B cell (primary cell): Measurements from ENCODE around the gene CDC42BPA. TPM values are rescaled to one million over a fixed set of nuclear protein-coding genes. Genes with fewer than 3 reads are reported as not detected.

Experiments used
- ATAC-seq: fragments of 200-7000 bp; cut with Tn5 transposase; one replicate; pipeline ENCODE4 v1.10.0; 2021; ENCODE audit warnings: low read depth, mild to moderate bottlenecking, moderate number of reproducible peaks, moderate library complexity
- CTCF ChIA-PET: fragments of 350-600 bp; sonication (Branson Sonifier 250); formaldehyde crosslinking; loops from one replicate; lab custom pipeline; 2021; ENCODE audit warnings: antibody characterized with exemption, inconsistent platforms; lab: Charles Lee
- POLR2A ChIA-PET: fragments of 350-600 bp; sonication (Branson Sonifier 250); formaldehyde crosslinking; loops from one replicate; lab custom pipeline; 2021; ENCODE audit warnings: antibody characterized with exemption; lab: Charles Lee
- DNase-seq: peaks from one replicate; pipeline ENCODE4 v3.0.0; 2013
- H2AFZ ChIP-seq: 2 replicates; pipeline ENCODE4 v1.6.1; 2012; ENCODE audit warnings: mild to moderate bottlenecking, low read depth, low read length; ENCODE audit not compliant: insufficient read depth, poor library complexity, severe bottlenecking
- H3K27ac ChIP-seq, 2 donors: 1 replicate in 1 of 2; 2 replicates in 1 of 2; pipeline ENCODE4 v1.5.1; 2012 to 2013; ENCODE audit warnings: low read length in 2 of 2, mild to moderate bottlenecking in 2 of 2, moderate library complexity in 1 of 2
- H3K27me3 ChIP-seq, 4 experiments: fragments of 200-600 bp in 1 of 4; sonication (generic) in 1 of 4; replicated peaks in 1 of 4; 1 replicate in 2 of 4; 2 replicates in 2 of 4; pipeline versions ENCODE4 v1.6.1 to v1.7.0; 2013 to 2016; ENCODE audit warnings: low read length in 3 of 4, mild to moderate bottlenecking in 2 of 4, mixed read lengths in 1 of 4, moderate library complexity in 1 of 4; ENCODE audit not compliant: insufficient read depth in 4 of 4, control insufficient read depth in 3 of 4; ENCODE audit errors: control extremely low read depth in 1 of 4
- H3K36me3 ChIP-seq, 2 experiments: replicated peaks in 1 of 2; 1 replicate in 1 of 2; 2 replicates in 1 of 2; pipeline versions ENCODE4 v1.6.1 to v1.7.1; 2013; ENCODE audit warnings: low read length in 1 of 2; ENCODE audit not compliant: insufficient read depth in 2 of 2, control insufficient read depth in 1 of 2; ENCODE audit errors: control extremely low read depth in 1 of 2, extremely low read depth in 1 of 2
- H3K4me1 ChIP-seq, 2 donors: fragments of 200-600 bp in 1 of 2; sonication (generic) in 1 of 2; 1 replicate in 1 of 2; 2 replicates in 1 of 2; pipeline versions ENCODE4 v1.5.1 to v1.6.1; 2013 to 2017; ENCODE audit warnings: low read length in 2 of 2; ENCODE audit not compliant: control insufficient read depth in 2 of 2, insufficient read depth in 2 of 2
- H3K4me2 ChIP-seq: replicated peaks from 2 replicates; pipeline ENCODE3; 2012; ENCODE audit warnings: mild to moderate bottlenecking, low read depth, low read length; ENCODE audit not compliant: poor library complexity, severe bottlenecking
- H3K4me3 ChIP-seq, 5 experiments: fragments of 200-600 bp in 1 of 5; sonication (generic) in 1 of 5; 1 replicate in 3 of 5; 2 replicates in 2 of 5; pipeline versions ENCODE4 v1.5.1 to v1.7.0; 2011 to 2016; ENCODE audit warnings: low read length in 4 of 5, mild to moderate bottlenecking in 4 of 5, low read depth in 2 of 5, control low read depth in 1 of 5, moderate library complexity in 1 of 5; ENCODE audit not compliant: insufficient read depth in 1 of 5; ENCODE audit errors: control extremely low read depth in 1 of 5, extremely low read depth in 1 of 5
- H3K79me2 ChIP-seq: fragments of 200-600 bp; sonication (generic); one replicate; pipeline ENCODE4 v1.6.0; 2016; ENCODE audit warnings: low read length; ENCODE audit not compliant: control insufficient read depth, insufficient read depth
- H3K9ac ChIP-seq: fragments of 200-600 bp; sonication (generic); 2 replicates; pipeline ENCODE4 v1.6.1; 2017; ENCODE audit warnings: mild to moderate bottlenecking, low read length, moderate library complexity
- H3K9me3 ChIP-seq, 3 donors: one replicate each; pipeline versions ENCODE4 v1.6.1 to v1.7.1; 2013; ENCODE audit warnings: low read length in 2 of 3; ENCODE audit not compliant: control insufficient read depth in 2 of 3, insufficient read depth in 1 of 3; ENCODE audit errors: control extremely low read depth in 1 of 3
- H4K20me1 ChIP-seq: 2 replicates; pipeline ENCODE4 v1.6.0; 2012; ENCODE audit warnings: mild to moderate bottlenecking, low read length; ENCODE audit not compliant: insufficient read depth, control insufficient read depth, poor library complexity, severe bottlenecking
- H3K27ac Mint-ChIP-seq: one replicate; pipeline ENCODE4 v1.8.0; 2021; ENCODE audit warnings: mixed read lengths
- H3K27me3 Mint-ChIP-seq: one replicate; pipeline ENCODE4 v1.8.0; 2021; ENCODE audit warnings: mixed read lengths
- H3K4me1 Mint-ChIP-seq: one replicate; pipeline ENCODE4 v1.8.0; 2021; ENCODE audit warnings: mixed read lengths
- H3K4me3 Mint-ChIP-seq: one replicate; pipeline ENCODE4 v1.8.0; 2021; ENCODE audit warnings: mixed read lengths
- H3K9me3 Mint-ChIP-seq: one replicate; pipeline ENCODE4 v1.8.0; 2022; ENCODE audit warnings: mixed read lengths; ENCODE audit not compliant: insufficient read depth
- CTCF ChIP-seq: fragments of 200-600 bp; IDR thresholded peaks from one replicate; pipeline ENCODE4 v1.8.0; 2022; ENCODE audit warnings: antibody characterized with exemption, mild to moderate bottlenecking
- EZH2 ChIP-seq: IDR thresholded peaks from 2 replicates; pipeline ENCODE4 v1.6.1; 2012; ENCODE audit warnings: borderline replicate concordance, low read depth, mild to moderate bottlenecking, moderate library complexity, low read length; ENCODE audit not compliant: insufficient read depth, poor library complexity, severe bottlenecking
- WGBS: methylation state at CpG from one replicate; pipeline ENCODE4 v1.1.5; 2013; ENCODE audit warnings: missing lambda C conversion rate; ENCODE audit not compliant: insufficient coverage; 5-methylcytosine and 5-hydroxymethylcytosine counted together
- intact Hi-C: fragments of 100-400 bp; cut with micrococcal nuclease; formaldehyde crosslinking; loops from one replicate; pipeline ENCODE4 v1.10.0; 2022
- polyA plus RNA-seq: library from polyadenylated mRNA; depleted of rRNA; stranded (reverse); fragments of >200 nt; gene quantifications from 2 replicates; pipeline ENCODE4 v1.2.3, GENCODE V29; 2012
- total RNA-seq, 2 donors: library from RNA; stranded (reverse); fragments of 120-200 nt in 1 of 2; gene quantifications; 1 replicate in 1 of 2; 2 replicates in 1 of 2; pipeline versions ENCODE4 v1.2.3 to v1.2.4, GENCODE V29; 2013 to 2022

The CDC42BPA gene
- total and polyA plus RNA-seq, 2 donors (not counting 1 experiment from before 2014, with no cell fraction given), result 0.04 to 0.69 TPM

GRCh38 chr1:227325156-227325555 is 6.9 kb upstream of the CDC42BPA start:
- CTCF ChIA-PET, result no interaction called here

GRCh38 chr1:227323967-227324268 is 5.6 kb upstream of the CDC42BPA start:
- TF ChIP-seq EZH2 (no peak), CTCF (no peak)
- ChIA-PET POLR2A (no interaction called here), CTCF (no interaction called here)
- Histone ChIP-seq H3K27ac (no peak overlapping the region), H4K20me1 (no peaks in the 10 kb centered on the region), H3K9ac (no peak overlapping the region), H2AFZ (no peak overlapping the region), H3K36me3 (no peaks in the 10 kb centered on the region), H3K4me2 (no peak overlapping the region), H3K79me2 (no peaks in the 10 kb centered on the region), H3K9me3 (peaks cover 0 to 3% (median 0%) of the 10 kb centered on the region in 3 donors), H3K4me1 (peaks cover under 1 to 3% of the 10 kb centered on the region in 2 donors), H3K27me3 (peaks cover 0 to 16% (median 6%) of the 10 kb centered on the region in 4 experiments), H3K4me3 (no peak overlapping the region)
- DNase-seq, result no peak
- no peak for ATAC-seq
- intact Hi-C loops, result no loop called here
- H3K9me3 Mint-ChIP-seq, result no peaks in the 10 kb centered on the region
- peaks cover 4% of the 10 kb centered on the region for H3K4me1 Mint-ChIP-seq
- no peak overlapping the region for H3K4me3 Mint-ChIP-seq
- no peak overlapping the region for H3K27ac Mint-ChIP-seq
- peaks cover 41% of the 10 kb centered on the region for H3K27me3 Mint-ChIP-seq

More at GRCh38 chr1:227325156-227325555, 6.9 kb upstream of the CDC42BPA start:
- POLR2A ChIA-PET, result no interaction called here
- no peak overlapping the region for H3K4me3 ChIP-seq
- H3K4me1 ChIP-seq, result no peaks in the 10 kb centered on the region
- DNase-seq, result no peak
- no peak overlapping the region for H3K9ac ChIP-seq
- Mint-ChIP-seq H3K27me3 (peaks cover 35% of the 10 kb centered on the region), H3K4me3 (no peak overlapping the region), H3K4me1 (no peaks in the 10 kb centered on the region), H3K9me3 (no peaks in the 10 kb centered on the region), H3K27ac (no peak overlapping the region)
- ATAC-seq, result no peak
- no peak overlapping the region for H3K27ac ChIP-seq
- 100% methylated on average over 1 of the region's 3 CpGs for WGBS
- intact Hi-C loops, result no loop called here
- TF ChIP-seq EZH2 (no peak), CTCF (no peak)
- no peak overlapping the region for H3K4me2 ChIP-seq
- H3K79me2 ChIP-seq, result no peaks in the 10 kb centered on the region
- H3K9me3 ChIP-seq, result peaks cover 0 to 3% (median 0%) of the 10 kb centered on the region in 3 donors
- H3K27me3 ChIP-seq, result peaks cover 0 to 7% (median 2%) of the 10 kb centered on the region in 4 experiments
- H4K20me1 ChIP-seq, result no peaks in the 10 kb centered on the region
- no peak overlapping the region for H2AFZ ChIP-seq
- H3K36me3 ChIP-seq, result no peaks in the 10 kb centered on the region
